Cardiac muscle cell (in vitro differentiated cells and primary cell): Measurements from ENCODE around the gene BAD. TPM values are rescaled to one million over a fixed set of nuclear protein-coding genes. Genes with fewer than 3 reads are reported as not detected.

Experiments
- DNase-seq, 2 donors: peaks; one replicate each; pipeline versions ENCODE4 v3.0.0 to v3.0.0-alpha.2; 2010 to 2017; ENCODE audit warnings: low read depth in 1 of 2, low spot score in 1 of 2
- H3K27ac ChIP-seq: fragments of 200-600 bp; sonication (generic); 2 replicates; pipeline ENCODE4 v1.5.1; 2016
- H3K27me3 ChIP-seq: fragments of 200-600 bp; sonication (generic); 2 replicates; pipeline ENCODE4 v1.6.0; 2016; ENCODE audit warnings: control low read depth
- H3K36me3 ChIP-seq: fragments of 200-600 bp; sonication (generic); 2 replicates; pipeline ENCODE4 v1.5.1; 2016; ENCODE audit warnings: control low read depth
- H3K4me1 ChIP-seq: fragments of 200-600 bp; sonication (generic); 2 replicates; pipeline ENCODE4 v1.8.1; 2017; ENCODE audit warnings: low read depth, mild to moderate bottlenecking, mixed run types
- H3K4me3 ChIP-seq: fragments of 200-600 bp; sonication (generic); 2 replicates; pipeline ENCODE4 v1.5.1; 2016; ENCODE audit warnings: mild to moderate bottlenecking
- H3K9me3 ChIP-seq: fragments of 200-600 bp; sonication (generic); 2 replicates; pipeline ENCODE4 v1.5.1; 2017; ENCODE audit warnings: low read depth, mild to moderate bottlenecking, control low read depth
- CTCF ChIP-seq: IDR thresholded peaks from 2 replicates; pipeline ENCODE4 v1.5.1; 2012; ENCODE audit warnings: low read depth, mild to moderate bottlenecking, low read length
- polyA plus RNA-seq: library from polyadenylated mRNA; unstranded; fragments of >200 nt; fragmentation: Nextera tagmentation; extraction: Ambion mirVana; gene quantifications from 2 replicates; pipeline ENCODE4 v1.2.1, GENCODE V29; 2016
- total RNA-seq: library from RNA; depleted of rRNA; stranded (reverse); fragments of >200 nt; gene quantifications from 2 replicates; pipeline ENCODE4 v1.2.3, GENCODE V29; 2016

Gene BAD
- total and polyA plus RNA-seq, 2 experiments from 2014 or later, result 155 to 195 TPM

- DNase-seq, result no peak
- H3K4me3 ChIP-seq, result no peak overlapping the region
- TF ChIP-seq CTCF, result no peak
- no peaks in the 10 kb centered on the region for H3K9me3 ChIP-seq
- no peak overlapping the region for H3K27ac ChIP-seq
- H3K4me1 ChIP-seq, result no peaks in the 10 kb centered on the region
- peaks cover 51% of the 10 kb centered on the region for H3K27me3 ChIP-seq
- no peaks in the 10 kb centered on the region for H3K36me3 ChIP-seq
Measured at GRCh38 chr11:64289002-64289564, 4.6 kb upstream of the BAD start.

GRCh38 chr11:64288353-64288750 is 3.9 kb upstream of the BAD start:
- DNase-seq, result no peak
- Histone ChIP-seq H3K9me3 (no peaks in the 10 kb centered on the region), H3K36me3 (no peaks in the 10 kb centered on the region), H3K27me3 (peaks cover 43% of the 10 kb centered on the region), H3K27ac (no peak overlapping the region), H3K4me1 (no peaks in the 10 kb centered on the region), H3K4me3 (no peak overlapping the region)
- TF ChIP-seq CTCF, result no peak

- Histone ChIP-seq H3K36me3 (no peaks in the 10 kb centered on the region), H3K27me3 (peaks cover 38% of the 10 kb centered on the region), H3K9me3 (no peaks in the 10 kb centered on the region), H3K4me3 (no peak overlapping the region), H3K27ac (no peak overlapping the region), H3K4me1 (no peaks in the 10 kb centered on the region)
- TF ChIP-seq CTCF, result no peak
- DNase-seq, result no peak
Measured at GRCh38 chr11:64287676-64288352, 3.3 kb upstream of the BAD start.

GRCh38 chr11:64286801-64287159 is 2.3 kb upstream of the BAD start:
- no peak overlapping the region for H3K4me3 ChIP-seq
- no peak for TF ChIP-seq CTCF

GRCh38 chr11:64285885-64286800 is 1.7 kb upstream of the BAD start:
- Histone ChIP-seq H3K9me3 (no peaks in the 10 kb centered on the region), H3K27ac (no peak overlapping the region), H3K27me3 (peaks cover 21% of the 10 kb centered on the region), H3K36me3 (peaks cover 5% of the 10 kb centered on the region), H3K4me1 (no peaks in the 10 kb centered on the region), H3K4me3 (peak overlapping the region; percentile 87)
- TF ChIP-seq CTCF, result no peak
- DNase-seq, result no peak

More at GRCh38 chr11:64286801-64287159, 2.3 kb upstream of the BAD start:
- H3K27me3 ChIP-seq, result peaks cover 28% of the 10 kb centered on the region
- no peaks in the 10 kb centered on the region for H3K9me3 ChIP-seq
- DNase-seq, result no peak
- H3K36me3 ChIP-seq, result peaks cover 4% of the 10 kb centered on the region
- no peak overlapping the region for H3K27ac ChIP-seq
- H3K4me1 ChIP-seq, result no peaks in the 10 kb centered on the region
